ENCODE data around the gene GPRASP3. TPM values are rescaled to one million over a fixed set of nuclear protein-coding genes. Genes with fewer than 3 reads are reported as not detected.

Gene GPRASP3
- total RNA-seq, 1 experiment from 2014 or later = 8.6 TPM

GRCh38 chrX:102745857-102746584 is 25.5 kb downstream of the GPRASP3 start:
- DNase-seq (ENCODE audit: low read depth) = no peak

- peak; percentile 92 for DNase-seq (ENCODE audit: low read depth)
Measured at GRCh38 chrX:102765217-102765616, 44.7 kb downstream of the GPRASP3 start.

GRCh38 chrX:102765809-102766208 is 45.3 kb downstream of the GPRASP3 start:
- peak; percentile 82 for DNase-seq (ENCODE audit: low read depth)

GRCh38 chrX:102767287-102767686 is 46.7 kb downstream of the GPRASP3 start:
- no peak for DNase-seq (ENCODE audit: low read depth)

- DNase-seq (ENCODE audit: low read depth) = peak; percentile 91
Measured at GRCh38 chrX:102768987-102769761, 48.6 kb downstream of the GPRASP3 start.

Other genes with a start within 250 kb of the GPRASP3 start
- not detected in 2 replicates for gene TCP11X2, start 248.9 kb upstream of the GPRASP3 start, total RNA-seq (2014; rRNA removed; shearing (Covaris generic))
- 13.7 and 21.5 TPM in 2 replicates for gene TMSB15A, start 204.0 kb upstream of the GPRASP3 start, total RNA-seq (2014; rRNA removed; shearing (Covaris generic))
- 14.1 and 16.5 TPM in 2 replicates for gene ARMCX5, start 121.2 kb upstream of the GPRASP3 start, total RNA-seq (2014; rRNA removed; shearing (Covaris generic))
- 0.27 and 0.52 TPM in 2 replicates for gene GPRASP1, start 69.3 kb upstream of the GPRASP3 start, total RNA-seq (2014; rRNA removed; shearing (Covaris generic))
- 9.3 and 22.3 TPM in 2 replicates for gene GPRASP2, start 8.3 kb upstream of the GPRASP3 start, total RNA-seq (2014; rRNA removed; shearing (Covaris generic))
- 0.25 TPM in 1 of 2 replicates, not detected in the other for gene RAB40AL, start 216.5 kb downstream of the GPRASP3 start, total RNA-seq (2014; rRNA removed; shearing (Covaris generic))

All from M059J (cell line).